Muscle of leg (tissue), 11 donors: Measurements from ENCODE around the gene SUN3. TPM values are rescaled to one million over a fixed set of nuclear protein-coding genes. Genes with fewer than 3 reads are reported as not detected.

Source experiments
- DNase-seq: peaks from one replicate; pipeline ENCODE4 v3.0.0; 2013
- H3K27ac ChIP-seq: one replicate; pipeline ENCODE4 v1.5.1; 2013; ENCODE audit warnings: mild to moderate bottlenecking, low read length, control low read depth
- H3K27me3 ChIP-seq: one replicate; pipeline ENCODE4 v1.6.1; 2013; ENCODE audit warnings: low read length; ENCODE audit not compliant: control insufficient read depth, insufficient read depth
- H3K36me3 ChIP-seq: one replicate; pipeline ENCODE4 v1.6.1; 2013; ENCODE audit warnings: low read length; ENCODE audit not compliant: control insufficient read depth, insufficient read depth
- H3K4me1 ChIP-seq: one replicate; pipeline ENCODE4 v1.6.1; 2013; ENCODE audit warnings: low read length; ENCODE audit not compliant: control insufficient read depth, insufficient read depth
- H3K4me3 ChIP-seq: one replicate; pipeline ENCODE4 v1.5.1; 2013; ENCODE audit warnings: low read length, control low read depth
- H3K9me3 ChIP-seq: replicated peaks from 2 replicates; pipeline ENCODE4 v1.6.1; 2013; ENCODE audit warnings: low read depth, low read length; ENCODE audit not compliant: control insufficient read depth
- WGBS: methylation state at CpG from one replicate; pipeline ENCODE4 v1.1.5; 2013; ENCODE audit warnings: missing lambda C conversion rate; ENCODE audit not compliant: insufficient coverage; 5-methylcytosine and 5-hydroxymethylcytosine counted together
- polyA plus RNA-seq, 8 donors: library from polyadenylated mRNA; unstranded; fragments of 120-200 nt; gene quantifications; one replicate each; pipeline versions ENCODE4 v1.2.1 to v1.2.3, GENCODE V29; 2013; ENCODE audit warnings: inconsistent platforms in 1 of 8, low replicate concordance in 1 of 8; ENCODE audit not compliant: insufficient read length in 8 of 8, insufficient read depth in 1 of 8
- total RNA-seq: library from RNA; stranded (reverse); fragments of 120-200 nt; gene quantifications from one replicate; pipeline ENCODE4 v1.2.4, GENCODE V29; 2013

SUN3 gene
- total and polyA plus RNA-seq, 9 donors: not detected

DNA sequence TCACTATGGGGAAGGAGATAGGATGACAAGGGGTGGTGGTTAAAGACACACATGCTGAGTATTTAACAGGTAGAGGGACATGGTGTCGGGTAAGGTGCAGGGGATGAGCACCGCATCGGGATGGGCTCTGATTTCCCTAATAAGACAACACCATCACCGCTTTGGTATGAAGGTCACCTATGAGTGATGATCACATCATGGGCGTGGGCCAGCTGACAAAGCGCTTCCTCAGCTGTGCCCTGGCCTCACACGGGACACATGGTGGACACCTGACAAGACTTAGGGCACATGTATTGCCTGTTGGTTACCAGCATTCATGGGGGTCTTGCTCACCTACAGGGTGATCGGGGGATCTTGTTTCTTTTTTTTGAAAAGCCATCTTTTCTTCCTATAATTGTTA, 19.2 kb upstream of the SUN3 start:
- no peaks in the 10 kb centered on the region for H3K36me3 ChIP-seq
- H3K9me3 ChIP-seq: no peaks in the 10 kb centered on the region
- H3K4me1 ChIP-seq: no peaks in the 10 kb centered on the region
- no peak overlapping the region for H3K27ac ChIP-seq
- no peaks in the 10 kb centered on the region for H3K27me3 ChIP-seq
- WGBS: 89% methylated on average over 3 of the region's 8 CpGs
- H3K4me3 ChIP-seq: no peak overlapping the region
- no peak for DNase-seq

DNA sequence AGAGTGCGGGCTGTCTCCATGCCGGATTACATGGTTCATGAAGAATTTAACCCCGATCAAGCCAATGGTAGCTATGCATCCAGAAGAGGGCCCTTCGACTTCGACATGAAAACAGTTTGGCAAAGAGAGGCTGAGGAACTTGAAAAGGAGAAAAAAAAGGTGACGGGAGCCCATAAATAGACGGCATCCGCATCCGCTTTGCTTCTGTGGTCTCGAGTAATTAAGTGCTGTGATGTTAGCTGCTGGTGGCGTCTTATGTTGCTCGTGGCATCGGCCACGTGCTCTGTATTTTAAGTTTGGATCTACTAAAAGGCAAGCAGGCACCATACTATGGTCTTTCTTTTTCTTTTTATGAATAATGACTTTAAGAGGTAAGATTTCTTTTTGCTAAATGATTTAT, 17.6 kb upstream of the SUN3 start:
- no peaks in the 10 kb centered on the region for H3K27me3 ChIP-seq
- H3K27ac ChIP-seq: no peak overlapping the region
- no peaks in the 10 kb centered on the region for H3K36me3 ChIP-seq
- no peak overlapping the region for H3K4me3 ChIP-seq
- 53% methylated on average over 11 of the region's 14 CpGs for WGBS
- DNase-seq: no peak
- H3K9me3 ChIP-seq: no peaks in the 10 kb centered on the region
- H3K4me1 ChIP-seq: no peaks in the 10 kb centered on the region

- Histone ChIP-seq H3K36me3 (no peaks in the 10 kb centered on the region), H3K27ac (no peak overlapping the region), H3K4me3 (no peak overlapping the region), H3K27me3 (peaks cover 6% of the 10 kb centered on the region), H3K4me1 (no peaks in the 10 kb centered on the region), H3K9me3 (no peaks in the 10 kb centered on the region)
- DNase-seq: no peak
- 64% methylated on average over 9 of the region's 9 CpGs for WGBS
Measured at GRCh38 chr7:48045195-48045765, 16.4 kb upstream of the SUN3 start.

GRCh38 chr7:48042636-48043035, 13.7 kb upstream of the SUN3 start:
- H3K27ac ChIP-seq: no peak overlapping the region
- H3K36me3 ChIP-seq: no peaks in the 10 kb centered on the region
- no peaks in the 10 kb centered on the region for H3K9me3 ChIP-seq
- H3K4me3 ChIP-seq: no peak overlapping the region
- H3K27me3 ChIP-seq: peaks cover 6% of the 10 kb centered on the region
- WGBS: no CpG with 5 or more reads among the region's 3 CpGs
- DNase-seq: no peak
- no peaks in the 10 kb centered on the region for H3K4me1 ChIP-seq

- no peak overlapping the region for H3K4me3 ChIP-seq
- H3K27ac ChIP-seq: no peak overlapping the region
- H3K36me3 ChIP-seq: no peaks in the 10 kb centered on the region
- peaks cover 6% of the 10 kb centered on the region for H3K27me3 ChIP-seq
- H3K4me1 ChIP-seq: no peaks in the 10 kb centered on the region
- no peaks in the 10 kb centered on the region for H3K9me3 ChIP-seq
- no peak for DNase-seq
- WGBS: 68% methylated on average over 3 of the region's 3 CpGs
Measured at GRCh38 chr7:48042216-48042615, 13.3 kb upstream of the SUN3 start.

GRCh38 chr7:48041653-48041970, 12.7 kb upstream of the SUN3 start:
- Histone ChIP-seq H3K27ac (no peak overlapping the region), H3K4me3 (no peak overlapping the region), H3K4me1 (no peaks in the 10 kb centered on the region), H3K36me3 (no peaks in the 10 kb centered on the region), H3K27me3 (peaks cover 10% of the 10 kb centered on the region), H3K9me3 (no peaks in the 10 kb centered on the region)
- no peak for DNase-seq
- WGBS: no CpG with 5 or more reads among the region's 3 CpGs

DNA sequence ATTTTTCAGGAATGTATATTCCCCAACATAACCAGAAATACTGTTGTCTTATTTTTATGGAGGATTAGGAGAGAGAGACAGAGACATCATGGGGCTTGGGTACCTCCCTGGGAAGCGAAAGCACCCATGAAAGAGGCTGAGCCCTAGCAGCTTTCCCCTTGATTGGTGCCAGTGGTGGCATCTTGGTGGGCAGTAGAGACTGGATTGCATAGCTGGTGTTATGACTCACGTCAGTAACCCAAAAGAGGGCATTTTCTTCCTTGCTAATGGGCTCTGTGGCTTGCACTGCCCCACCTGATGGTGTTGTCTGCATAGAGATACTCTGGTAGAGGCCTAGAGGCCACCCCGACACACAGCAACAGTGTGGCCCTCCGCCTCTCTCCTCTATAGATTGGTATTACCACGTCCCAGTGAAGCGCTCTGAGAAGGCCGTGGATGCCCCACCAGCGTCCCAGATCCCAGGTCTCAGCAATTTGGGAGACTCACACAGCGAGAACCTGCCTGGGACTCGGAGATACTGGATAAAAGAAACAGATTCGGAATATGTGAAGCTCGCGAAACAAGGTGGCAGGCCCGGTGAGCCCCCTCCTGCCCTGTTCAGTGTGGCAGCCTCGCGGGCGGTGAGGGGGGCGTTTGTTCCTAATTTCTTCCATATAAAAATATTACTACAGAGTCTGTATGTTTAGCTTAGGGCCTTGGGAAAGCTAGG, 12.2 kb upstream of the SUN3 start:
- no peak for DNase-seq
- Histone ChIP-seq H3K4me1 (peaks cover 2% of the 10 kb centered on the region), H3K27me3 (peaks cover 13% of the 10 kb centered on the region), H3K36me3 (no peaks in the 10 kb centered on the region), H3K4me3 (no peak overlapping the region), H3K9me3 (no peaks in the 10 kb centered on the region), H3K27ac (no peak overlapping the region)
- WGBS: 92% methylated on average over 9 of the region's 18 CpGs

DNA sequence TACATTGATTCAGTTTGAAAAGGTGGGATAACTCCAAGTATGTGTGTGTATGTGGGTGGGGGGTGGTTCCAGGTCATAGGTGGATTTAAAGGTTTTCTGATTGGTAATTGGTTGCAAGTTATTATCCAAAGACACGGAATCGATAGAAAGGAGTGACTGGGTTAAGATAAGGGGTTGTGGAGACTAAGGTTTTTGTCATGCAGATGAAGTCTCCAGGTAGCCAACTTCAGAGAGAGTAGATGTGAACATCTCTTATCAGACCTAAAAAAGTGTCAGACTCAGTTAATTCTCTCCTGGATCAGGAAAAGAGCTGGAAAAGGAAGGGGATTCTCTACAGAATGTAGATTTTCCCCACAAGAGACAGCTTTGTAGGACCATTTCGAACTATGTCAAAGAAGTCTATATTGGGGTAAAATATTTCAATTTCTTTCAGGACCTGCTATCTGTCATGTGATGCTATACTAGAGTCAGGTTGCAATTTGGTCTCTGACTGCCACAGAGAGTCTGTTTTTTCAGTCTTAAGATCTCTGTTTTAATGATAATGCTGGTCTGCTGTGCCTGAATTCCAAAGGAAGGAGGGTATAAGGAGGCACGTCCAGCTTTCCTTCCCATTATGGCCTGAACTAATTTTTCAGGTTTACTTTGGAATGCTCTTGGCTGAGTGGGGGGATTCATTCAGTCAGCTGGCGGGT, 10.1 kb upstream of the SUN3 start:
- DNase-seq: no peak
- Histone ChIP-seq H3K9me3 (no peaks in the 10 kb centered on the region), H3K36me3 (no peaks in the 10 kb centered on the region), H3K4me3 (no peak overlapping the region), H3K4me1 (peaks cover 9% of the 10 kb centered on the region), H3K27ac (no peak overlapping the region), H3K27me3 (peaks cover 25% of the 10 kb centered on the region)
- WGBS: no CpG with 5 or more reads among the region's 5 CpGs

GRCh38 chr7:48035967-48036478, 7.1 kb upstream of the SUN3 start:
- 2% methylated on average over 32 of the region's 42 CpGs for WGBS
- Histone ChIP-seq H3K27me3 (peaks cover 30% of the 10 kb centered on the region), H3K9me3 (no peaks in the 10 kb centered on the region)

DNA sequence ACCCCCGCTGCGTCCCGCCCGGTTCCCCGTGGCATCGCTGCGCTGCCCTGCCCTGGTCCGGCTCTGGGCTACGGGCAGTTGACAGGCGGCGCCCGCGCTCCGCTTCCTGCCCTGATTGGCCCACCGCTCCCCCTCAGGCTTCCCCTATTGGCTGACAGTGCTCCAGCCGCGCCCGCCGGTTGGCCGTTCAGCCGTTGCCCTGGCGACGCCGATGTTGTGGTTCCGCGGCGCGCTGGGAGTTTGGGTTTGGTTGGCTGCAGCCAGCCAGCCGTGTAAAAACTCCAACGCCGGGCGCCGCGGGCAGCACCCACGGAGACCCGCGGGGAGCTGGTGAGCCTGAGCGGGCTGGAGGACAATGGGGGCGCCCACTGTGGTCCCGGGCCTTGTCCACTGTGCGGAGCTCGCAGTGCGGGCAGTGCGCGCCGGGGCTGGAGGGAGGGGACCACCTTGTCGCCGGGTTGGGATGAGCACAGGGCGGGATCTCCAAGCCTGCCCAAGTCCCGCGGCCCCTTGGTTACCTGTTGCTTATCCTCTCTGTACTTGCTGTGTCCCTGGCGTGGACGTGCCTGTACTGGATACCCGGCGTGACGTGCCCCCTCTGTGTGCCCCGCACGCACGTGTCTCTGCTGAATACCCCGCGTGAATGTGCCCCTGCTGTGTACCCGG, 6.5 kb upstream of the SUN3 start, which contains the start of gene C7orf57:
Gene C7orf57, plus strand, starts transcription at position 243 of the 666 bp plus-strand sequence. CDS start 766 bp downstream, outside the sequence.
- peak within 1 kb of the TSS; percentile 57 for H3K4me3 ChIP-seq
- H3K9me3 ChIP-seq: no peaks in the 10 kb centered on the region
- peaks cover 28% of the 10 kb centered on the region for H3K27me3 ChIP-seq
- H3K36me3 ChIP-seq: no peaks in the 10 kb centered on the region
- peaks cover 9% of the 10 kb centered on the region for H3K4me1 ChIP-seq
- DNase-seq: peak; percentile 91
- under 1% methylated on average over 62 of the region's 62 CpGs for WGBS
- H3K27ac ChIP-seq: no peak within 1 kb of the TSS

More at GRCh38 chr7:48035967-48036478, 7.1 kb upstream of the SUN3 start:
- DNase-seq: peak; percentile 52
- Histone ChIP-seq H3K36me3 (no peaks in the 10 kb centered on the region), H3K4me1 (peaks cover 9% of the 10 kb centered on the region), H3K27ac (no peak overlapping the region), H3K4me3 (peak overlapping the region; percentile 57)
